PC-3 (cell line): ENCODE measurements around the gene COL10A1.
A peak's percentile ranks its signal among the peaks of the same experiment; 100 is the strongest.

ENCODE experiments used
- CTCF ChIP-seq: fragments of 300-600 bp; sonication (generic); conservative IDR thresholded peaks from 2 replicates; pipeline ENCODE4 v1.5.1; 2017; ENCODE audit warnings: antibody characterized with exemption, low read depth, mild to moderate bottlenecking, low read length
- EZH2phosphoT487 ChIP-seq: fragments of 300-600 bp; sonication (generic); IDR thresholded peaks from 2 replicates; pipeline ENCODE4 v1.6.1; 2018; ENCODE audit warnings: mild to moderate bottlenecking, antibody characterized with exemption, low read length, borderline replicate concordance

DNA sequence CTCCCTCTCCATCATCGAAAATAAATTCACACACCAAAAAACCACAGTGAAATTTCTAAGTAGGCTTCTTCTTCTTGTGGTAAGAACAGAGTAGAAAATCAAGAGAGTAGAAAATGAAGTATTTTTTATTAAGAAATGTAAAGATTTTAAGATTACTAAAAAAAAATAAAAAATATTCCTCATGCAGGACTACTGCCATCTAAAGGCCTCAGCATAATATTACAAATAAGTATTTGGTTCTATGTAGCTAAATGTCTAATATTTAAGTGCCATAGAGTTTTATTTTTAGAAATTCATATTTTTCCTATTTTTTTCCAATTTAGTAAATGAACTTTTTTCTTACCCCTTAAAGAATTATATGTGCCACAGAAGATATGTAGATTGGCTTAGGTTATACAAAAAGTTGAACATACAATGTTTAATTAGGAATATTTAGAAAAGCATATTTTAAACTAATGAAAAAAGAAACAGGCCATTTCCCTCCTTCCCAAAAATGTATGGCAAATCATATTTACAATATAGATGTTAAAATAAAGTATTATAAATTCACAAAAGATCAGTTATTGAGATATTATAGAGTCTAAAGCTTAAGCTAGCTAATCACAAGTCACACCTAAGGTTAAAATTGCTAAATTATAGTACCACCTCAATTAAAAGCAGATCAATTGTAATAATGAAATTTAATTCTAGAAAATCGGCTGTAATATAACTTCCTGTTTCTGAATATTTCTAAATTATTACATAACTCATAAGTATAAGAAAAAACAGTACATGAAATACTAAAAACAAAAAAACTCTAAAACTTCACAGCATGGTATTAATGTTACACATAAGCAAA lies 28.7 kb downstream of the COL10A1 start:
- TF ChIP-seq CTCF (peak; percentile 45), EZH2phosphoT487 (no peak)
